BJ (cell line): Measurements from ENCODE around the gene PLCXD3. TPM values are rescaled to one million over a fixed set of nuclear protein-coding genes. Genes with fewer than 3 reads are reported as not detected.

ENCODE experiments used
- CTCF ChIA-PET: fragments of 350-600 bp; formaldehyde crosslinking; extraction: SDS; loops from one replicate; lab custom pipeline; 2021; ENCODE audit warnings: antibody characterized with exemption, inconsistent platforms; lab: Yijun Ruan, JAX
- POLR2A ChIA-PET: fragments of 300-600 bp; sonication (Branson Sonifier 250); formaldehyde crosslinking; extraction: SDS; loops from one replicate; lab custom pipeline; 2021; ENCODE audit warnings: antibody characterized with exemption; lab: Charles Lee
- DNase-seq: peaks from one replicate; pipeline ENCODE4 v3.0.0-alpha.2; 2011; ENCODE audit warnings: low read depth
- H3K27me3 ChIP-seq: 2 replicates; pipeline ENCODE4 v1.6.0; 2011; ENCODE audit warnings: low read length; ENCODE audit not compliant: control insufficient read depth, insufficient read depth
- H3K36me3 ChIP-seq: 2 replicates; pipeline ENCODE4 v1.5.1; 2011; ENCODE audit warnings: low read length; ENCODE audit not compliant: control insufficient read depth, insufficient read depth
- H3K4me3 ChIP-seq: 2 replicates; pipeline ENCODE4 v1.5.1; 2011; ENCODE audit warnings: low read depth, mild to moderate bottlenecking, control low read depth, low read length
- polyA plus RNA-seq: library from polyadenylated mRNA; depleted of rRNA; stranded (reverse); fragments of >200 nt; gene quantifications from 2 replicates; pipeline ENCODE4 v1.2.3, GENCODE V29; 2011
- TF ChIP-seq, protein P1 (sequence below): IDR thresholded peaks from 2 replicates; pipeline ENCODE4 v1.5.1; 2011; ENCODE audit warnings: low read depth, mild to moderate bottlenecking, control low read depth, inconsistent platforms, low read length, moderate library complexity; ENCODE audit not compliant: insufficient read depth

Gene PLCXD3
- polyA plus RNA-seq, 1 experiment, result 0.05 TPM

DNA sequence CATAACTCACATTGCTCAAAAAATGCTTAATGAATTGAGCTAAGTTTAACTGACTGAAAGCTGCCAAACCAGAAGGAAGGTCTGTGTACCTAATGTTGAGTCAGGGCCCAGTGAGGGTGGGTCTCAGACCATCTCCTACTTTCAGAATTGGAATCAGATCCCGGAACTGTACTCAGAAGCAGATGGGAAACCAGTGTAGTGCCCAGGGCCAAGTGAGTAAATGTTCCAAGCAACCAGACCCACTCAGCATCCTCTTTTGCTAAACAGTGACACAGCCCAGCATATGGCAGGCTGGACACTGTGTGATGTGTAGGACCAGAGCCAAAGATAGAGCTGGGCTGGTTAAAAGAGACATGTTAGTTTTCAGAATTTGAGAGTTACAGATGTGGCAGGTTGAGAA, 94.1 kb downstream of the PLCXD3 start:
- Histone ChIP-seq H3K4me3 (no peak overlapping the region), H3K27me3 (no peaks in the 10 kb centered on the region), H3K36me3 (no peaks in the 10 kb centered on the region)
- TF ChIP-seq, protein P1, sequence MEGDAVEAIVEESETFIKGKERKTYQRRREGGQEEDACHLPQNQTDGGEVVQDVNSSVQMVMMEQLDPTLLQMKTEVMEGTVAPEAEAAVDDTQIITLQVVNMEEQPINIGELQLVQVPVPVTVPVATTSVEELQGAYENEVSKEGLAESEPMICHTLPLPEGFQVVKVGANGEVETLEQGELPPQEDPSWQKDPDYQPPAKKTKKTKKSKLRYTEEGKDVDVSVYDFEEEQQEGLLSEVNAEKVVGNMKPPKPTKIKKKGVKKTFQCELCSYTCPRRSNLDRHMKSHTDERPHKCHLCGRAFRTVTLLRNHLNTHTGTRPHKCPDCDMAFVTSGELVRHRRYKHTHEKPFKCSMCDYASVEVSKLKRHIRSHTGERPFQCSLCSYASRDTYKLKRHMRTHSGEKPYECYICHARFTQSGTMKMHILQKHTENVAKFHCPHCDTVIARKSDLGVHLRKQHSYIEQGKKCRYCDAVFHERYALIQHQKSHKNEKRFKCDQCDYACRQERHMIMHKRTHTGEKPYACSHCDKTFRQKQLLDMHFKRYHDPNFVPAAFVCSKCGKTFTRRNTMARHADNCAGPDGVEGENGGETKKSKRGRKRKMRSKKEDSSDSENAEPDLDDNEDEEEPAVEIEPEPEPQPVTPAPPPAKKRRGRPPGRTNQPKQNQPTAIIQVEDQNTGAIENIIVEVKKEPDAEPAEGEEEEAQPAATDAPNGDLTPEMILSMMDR, result no peak
- POLR2A ChIA-PET, result no interaction called here
- no peak for DNase-seq
- CTCF ChIA-PET, result interaction anchor here (0.6 to 1.1 kb wide), 2 partner anchors 12 to 27 kb away, joined by 3 read pairs; no protein-coding TSS in a partner anchor

- no peak for DNase-seq
- TF ChIP-seq, protein P1, result no peak
- Histone ChIP-seq H3K36me3 (no peaks in the 10 kb centered on the region), H3K27me3 (no peaks in the 10 kb centered on the region), H3K4me3 (no peak overlapping the region)
- CTCF ChIA-PET, result interaction anchor here (0.5 kb wide), 1 partner anchor 408 kb away, joined by 3 read pairs; no protein-coding TSS in a partner anchor
- POLR2A ChIA-PET, result no interaction called here
Measured at GRCh38 chr5:41415242-41415641, 95.2 kb downstream of the PLCXD3 start.

DNA sequence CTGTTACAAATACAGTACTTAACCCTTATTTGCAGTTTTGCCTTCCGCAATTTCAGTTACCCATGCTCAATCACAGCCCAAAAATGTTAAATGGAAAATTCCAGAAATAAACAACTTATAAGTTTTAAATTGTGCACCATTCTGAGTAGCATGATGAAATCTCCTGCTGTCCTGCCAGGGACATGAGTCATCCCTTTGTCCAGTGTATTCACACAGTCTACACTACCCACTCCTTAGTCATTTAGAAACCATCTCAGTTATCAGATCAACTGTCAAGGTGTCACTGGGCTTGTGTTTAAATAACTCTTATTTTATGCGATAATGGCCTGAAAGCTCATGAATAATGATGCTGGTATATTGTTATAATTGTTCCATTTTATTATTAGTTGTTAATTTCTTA, 95.8 kb downstream of the PLCXD3 start:
- peak; percentile 86 for DNase-seq
- TF ChIP-seq, protein P1, result no peak
- POLR2A ChIA-PET, result no interaction called here
- Histone ChIP-seq H3K4me3 (no peak overlapping the region), H3K36me3 (no peaks in the 10 kb centered on the region), H3K27me3 (no peaks in the 10 kb centered on the region)
- CTCF ChIA-PET, result interaction anchor here (0.5 to 1.0 kb wide), 2 partner anchors 409 to 510 kb away, joined by 3 to 5 read pairs; no protein-coding TSS in a partner anchor

DNA sequence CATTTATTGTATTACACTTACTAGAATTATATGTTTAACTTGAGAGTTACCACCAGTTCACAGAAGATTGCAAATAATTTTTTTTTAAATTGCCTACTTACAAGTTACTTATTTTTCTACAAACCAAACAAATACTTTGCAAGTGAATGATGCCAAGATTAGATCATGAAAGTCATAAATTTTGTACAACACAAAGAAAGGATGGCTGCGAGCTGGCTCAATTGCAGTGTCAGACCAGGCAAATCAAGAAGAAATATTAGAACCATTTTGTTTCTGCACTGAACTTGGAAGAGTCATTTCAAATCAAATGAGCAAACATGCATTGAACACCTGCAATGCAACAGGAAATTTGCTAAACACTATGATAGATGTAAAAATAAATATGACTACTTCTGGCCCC, 97.3 kb downstream of the PLCXD3 start:
- TF ChIP-seq, protein P1, result no peak
- Histone ChIP-seq H3K36me3 (no peaks in the 10 kb centered on the region), H3K27me3 (no peaks in the 10 kb centered on the region), H3K4me3 (no peak overlapping the region)
- POLR2A ChIA-PET, result no interaction called here
- CTCF ChIA-PET, result no interaction called here
- DNase-seq, result no peak

DNA sequence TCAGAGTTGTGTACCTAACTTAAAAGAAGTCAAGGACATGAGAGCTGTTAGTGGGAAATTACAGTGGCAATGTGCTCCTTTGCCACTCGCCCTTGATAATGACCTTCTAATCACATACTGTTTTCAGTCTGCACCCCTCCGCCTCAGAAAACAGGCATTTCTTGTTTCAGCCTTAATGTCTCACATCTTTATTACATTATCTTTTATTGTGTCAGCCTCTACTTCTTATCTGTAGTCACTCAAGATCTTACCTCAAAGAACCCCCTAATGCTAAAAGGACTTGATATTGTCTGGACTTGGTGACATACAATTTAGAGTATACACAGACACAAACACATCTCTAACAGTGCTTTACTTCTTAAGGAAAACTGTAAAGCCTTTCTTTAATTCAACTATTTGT, 97.9 kb downstream of the PLCXD3 start:
- Histone ChIP-seq H3K27me3 (no peaks in the 10 kb centered on the region), H3K4me3 (no peak overlapping the region), H3K36me3 (no peaks in the 10 kb centered on the region)
- DNase-seq, result no peak
- ChIA-PET CTCF (no interaction called here), POLR2A (no interaction called here)
- TF ChIP-seq, protein P1, result no peak
